Measurements from ENCODE around the gene RPS16.

Gene RPS16

GRCh38 chr19:39475748-39476147 lies 40.0 kb upstream of the RPS16 start:
- Histone ChIP-seq H3K4me3 (no peak overlapping the region), H3K27ac (no peak overlapping the region)
- no peak for TF ChIP-seq CTCF (IDR thresholded peaks at IDR 0.05)
- DNase-seq (ENCODE audit: low spot score), result no peak

- H3K27ac ChIP-seq, result no peak overlapping the region
- no peak for DNase-seq (ENCODE audit: low spot score)
- H3K4me3 ChIP-seq, result no peak overlapping the region
- peak; percentile 78 for TF ChIP-seq CTCF (IDR thresholded peaks at IDR 0.05)
Observed at GRCh38 chr19:39474139-39474620, 38.4 kb upstream of the RPS16 start.

- H3K4me3 ChIP-seq, result no peak overlapping the region
- no peak overlapping the region for H3K27ac ChIP-seq
- TF ChIP-seq CTCF (IDR thresholded peaks at IDR 0.05), result no peak
- no peak for DNase-seq (ENCODE audit: low spot score)
Observed at GRCh38 chr19:39473443-39473960, 37.8 kb upstream of the RPS16 start.

- H3K4me3 ChIP-seq, result no peak overlapping the region
- no peak for DNase-seq (ENCODE audit: low spot score)
- H3K27ac ChIP-seq, result no peak overlapping the region
- no peak for TF ChIP-seq CTCF (IDR thresholded peaks at IDR 0.05)
Observed at GRCh38 chr19:39472746-39473442, 37.1 kb upstream of the RPS16 start.

GRCh38 chr19:39471756-39472536 lies 36.2 kb upstream of the RPS16 start:
- no peak for DNase-seq (ENCODE audit: low spot score)
- TF ChIP-seq CTCF (IDR thresholded peaks at IDR 0.05), result no peak
- Histone ChIP-seq H3K4me3 (no peak overlapping the region), H3K27ac (no peak overlapping the region)

- no peak for TF ChIP-seq CTCF (IDR thresholded peaks at IDR 0.05)
- no peak for DNase-seq (ENCODE audit: low spot score)
- no peak overlapping the region for H3K4me3 ChIP-seq
- H3K27ac ChIP-seq, result no peak overlapping the region
Observed at GRCh38 chr19:39470724-39471339, 35.1 kb upstream of the RPS16 start.
